NCI-H1105 (cell line): ENCODE results near the gene STEAP2.
"Not testable (repeated sequence)": the region's sequence is repeated elsewhere in the genome, so short reads cannot be mapped to it uniquely, and the experiment has no call there.

Experiments used
- DNase-seq: peaks from one replicate; lab custom pipeline; 2025; lab: John Stamatoyannopoulos, UW

Gene STEAP2

GRCh38 chr7:90233569-90233968 is 22.0 kb downstream of the STEAP2 start:
- DNase-seq, result no peak

- DNase-seq, result no peak
Observed at GRCh38 chr7:90236721-90237289, 25.3 kb downstream of the STEAP2 start.

DNA sequence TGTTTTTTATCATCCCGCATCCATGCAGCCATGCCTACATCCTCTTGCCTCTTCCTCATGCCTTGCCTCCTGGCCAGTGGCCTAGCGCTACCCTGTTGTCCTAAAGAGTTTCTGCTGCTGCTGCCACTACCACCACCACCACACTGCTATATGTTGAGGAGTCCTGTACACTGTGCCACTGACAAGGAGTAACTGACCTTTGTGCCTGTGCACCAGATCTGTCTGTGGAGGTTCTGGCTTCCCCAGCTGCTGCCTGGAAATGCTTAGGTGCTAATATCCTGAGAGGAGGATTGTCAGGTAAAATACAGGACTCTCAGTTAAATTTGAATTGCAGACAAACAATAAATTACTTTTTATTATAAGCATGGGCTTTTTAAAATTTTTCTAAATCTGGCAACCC is 26.5 kb downstream of the STEAP2 start:
- DNase-seq, result no peak

- DNase-seq, result no peak
Observed at GRCh38 chr7:90238583-90238982, 27.0 kb downstream of the STEAP2 start.

DNA sequence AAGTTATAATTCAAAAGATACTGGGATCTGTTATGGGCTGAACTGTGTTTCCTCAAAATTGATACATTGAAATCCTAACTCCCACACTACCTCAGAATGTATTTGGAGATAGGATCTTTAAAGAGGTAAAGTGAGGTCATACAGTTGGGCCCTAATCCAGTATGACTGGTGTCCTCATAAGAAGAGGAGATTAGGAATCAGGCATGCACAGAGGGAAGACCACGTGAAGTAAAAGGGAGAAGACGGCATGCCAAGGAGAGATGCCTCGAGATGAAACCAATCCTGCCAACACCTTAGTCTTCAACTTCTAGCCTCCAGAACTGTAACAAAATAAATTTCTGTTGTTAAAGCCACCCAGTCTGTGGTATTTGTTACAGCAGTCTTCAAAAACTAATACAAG is 27.5 kb downstream of the STEAP2 start:
- DNase-seq, result no peak

DNA sequence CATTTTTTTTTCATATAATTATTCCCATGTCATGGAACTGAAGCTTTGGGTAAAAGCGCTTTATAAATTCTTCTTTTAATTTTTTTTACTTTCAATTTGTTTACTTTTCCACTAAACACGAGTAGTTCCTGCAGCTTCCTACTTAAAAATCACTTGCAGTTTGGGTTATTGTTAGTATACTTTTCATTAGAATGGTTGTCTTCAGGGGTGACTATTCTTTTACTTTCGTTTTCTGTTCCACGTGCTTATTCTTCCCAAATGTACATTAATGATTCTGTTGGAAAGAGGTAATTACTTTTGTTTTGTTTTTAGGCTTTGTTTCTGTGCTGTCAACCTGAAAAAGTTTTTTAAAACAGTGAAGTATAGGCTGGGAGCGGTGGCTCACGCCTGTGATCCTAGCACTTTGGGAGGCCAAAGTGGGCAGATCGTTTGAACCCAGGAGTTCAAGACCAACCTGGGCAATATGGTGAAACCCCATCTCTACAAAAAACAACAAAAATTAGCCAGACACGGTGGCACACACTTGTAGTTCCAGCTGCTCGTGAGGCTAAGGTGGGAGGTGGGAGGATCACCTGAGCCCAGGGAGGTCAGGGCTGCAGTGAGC is 28.2 kb downstream of the STEAP2 start:
- DNase-seq, result no peak

DNA sequence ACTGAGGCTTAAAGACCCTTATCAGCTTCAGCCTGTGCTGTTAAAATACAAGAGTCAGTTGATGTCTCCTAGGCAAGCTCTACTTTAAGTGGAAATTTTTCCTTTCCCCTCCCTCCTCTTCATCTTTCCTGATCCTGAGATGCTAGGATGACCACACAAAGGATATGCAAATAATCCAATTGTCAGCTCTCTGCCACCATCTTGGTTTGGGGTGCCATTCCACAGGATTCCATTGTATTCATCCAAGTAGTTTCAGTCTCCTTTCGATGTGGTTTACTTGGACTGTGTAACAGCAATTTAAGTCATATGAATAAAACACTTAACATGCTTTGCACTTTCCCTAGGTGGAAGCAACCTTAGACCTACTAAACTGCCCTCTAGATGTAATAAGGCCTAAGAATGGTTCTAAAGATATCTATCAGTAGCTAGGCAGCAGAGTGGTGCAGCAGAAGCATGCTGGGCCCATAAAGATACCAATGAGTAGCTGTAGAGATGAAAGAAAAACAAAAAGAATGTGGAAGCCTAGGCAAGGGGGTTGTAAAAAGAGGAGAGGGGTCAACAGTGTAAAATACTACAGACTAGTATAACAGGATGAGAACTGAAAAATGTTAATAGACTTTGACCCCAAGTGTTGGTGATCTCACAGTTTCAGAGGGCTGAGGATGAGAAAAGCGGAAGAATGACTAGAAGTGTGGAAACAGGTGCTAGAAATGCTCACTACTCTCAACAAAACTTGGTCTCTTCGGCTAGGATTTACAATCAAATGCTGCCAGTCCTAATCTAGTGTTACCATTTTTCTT is 31.0 kb downstream of the STEAP2 start:
- no peak for DNase-seq

- DNase-seq, result no peak
Observed at GRCh38 chr7:90243556-90243955, 32.0 kb downstream of the STEAP2 start.

- DNase-seq, result no peak
Observed at GRCh38 chr7:90244565-90244908, 33.0 kb downstream of the STEAP2 start.

DNA sequence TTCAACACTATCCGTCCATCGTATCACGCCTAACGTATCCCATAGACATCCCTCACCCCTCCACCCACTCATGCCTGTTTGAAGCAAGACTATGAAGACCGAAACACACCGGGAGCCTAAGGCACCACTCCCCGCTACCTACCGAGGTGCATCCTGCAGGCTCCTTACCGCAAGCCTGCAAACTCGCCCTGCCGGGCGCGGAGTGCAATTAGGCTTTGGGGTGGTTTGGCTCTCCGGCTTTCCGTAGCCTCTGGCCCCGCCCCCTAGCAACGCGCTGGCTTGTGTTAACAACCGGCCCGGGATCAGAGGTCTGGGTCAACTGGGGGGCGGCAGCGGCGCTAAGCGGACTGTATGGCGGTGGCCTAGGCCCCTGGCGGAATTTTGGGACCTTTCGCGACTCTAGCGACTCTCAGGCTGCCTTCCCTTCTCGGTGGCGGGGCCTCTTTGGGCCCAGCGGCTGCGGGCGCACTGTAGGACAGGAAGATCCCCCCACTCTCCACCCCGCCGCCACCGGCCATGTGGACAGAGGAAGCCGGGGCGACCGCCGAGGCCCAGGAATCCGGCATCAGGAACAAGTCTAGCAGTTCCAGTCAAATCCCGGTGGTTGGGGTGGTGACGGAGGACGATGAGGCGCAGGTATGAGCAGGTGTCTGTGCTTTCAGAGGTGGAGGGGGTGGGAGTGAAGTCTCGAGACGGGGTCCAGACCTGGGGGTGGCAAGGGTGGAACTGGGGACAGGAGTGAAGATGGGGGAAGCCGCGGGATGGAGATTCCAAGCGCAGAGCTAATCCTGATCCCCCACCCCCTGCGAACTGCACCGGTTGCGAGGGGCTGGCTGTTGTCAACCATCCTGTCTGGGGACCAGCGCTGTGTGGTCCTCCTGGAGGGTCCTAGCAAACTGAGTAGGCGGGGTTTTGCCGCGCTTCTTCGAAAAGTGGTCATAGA is 33.6 kb downstream of the STEAP2 start, which contains the start of gene CFAP69:
Gene CFAP69, plus strand, starts transcription at position 266 of the 943 bp plus-strand sequence. Its CDS starts 251 bp downstream, at position 517.
- peak; percentile 79 for DNase-seq

- no peak for DNase-seq
Observed at GRCh38 chr7:90246171-90246570, 34.6 kb downstream of the STEAP2 start.

- no peak for DNase-seq
Observed at GRCh38 chr7:90248706-90249105, 37.2 kb downstream of the STEAP2 start.

DNA sequence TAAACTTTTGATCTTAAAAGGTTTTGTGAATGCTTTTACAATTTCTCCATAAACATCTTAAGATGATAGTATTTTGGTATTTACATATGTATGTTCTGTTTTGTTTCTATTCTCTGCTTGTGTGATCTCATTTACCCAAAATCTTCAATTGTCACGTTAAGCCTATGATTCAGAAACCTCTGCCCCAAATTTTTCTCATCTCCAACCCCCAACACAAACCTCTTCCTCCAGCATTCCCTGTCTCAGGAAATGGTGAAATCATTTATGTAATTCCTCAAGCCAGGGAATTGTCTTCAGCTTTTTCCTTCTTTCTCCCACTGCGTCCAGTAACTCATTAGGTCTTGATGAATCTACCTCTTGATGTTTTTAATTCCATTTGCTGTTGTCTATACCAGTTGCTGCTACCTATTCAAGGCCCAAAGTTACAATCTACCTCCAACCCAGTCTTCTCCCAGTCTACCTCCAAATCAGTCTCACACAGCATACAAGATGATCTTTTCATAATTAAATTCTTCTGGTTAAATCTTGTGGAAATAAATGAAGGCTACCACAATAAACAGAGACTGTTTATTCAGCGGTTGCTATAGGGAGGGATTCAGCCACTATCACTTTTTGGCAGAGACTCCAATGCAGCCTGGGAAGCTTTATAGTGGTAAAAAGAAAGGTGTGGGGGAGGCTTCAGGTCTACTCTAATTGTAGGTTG is 39.2 kb downstream of the STEAP2 start:
- DNase-seq, result no peak

- no peak for DNase-seq
Observed at GRCh38 chr7:90251304-90251635, 39.7 kb downstream of the STEAP2 start.

DNA sequence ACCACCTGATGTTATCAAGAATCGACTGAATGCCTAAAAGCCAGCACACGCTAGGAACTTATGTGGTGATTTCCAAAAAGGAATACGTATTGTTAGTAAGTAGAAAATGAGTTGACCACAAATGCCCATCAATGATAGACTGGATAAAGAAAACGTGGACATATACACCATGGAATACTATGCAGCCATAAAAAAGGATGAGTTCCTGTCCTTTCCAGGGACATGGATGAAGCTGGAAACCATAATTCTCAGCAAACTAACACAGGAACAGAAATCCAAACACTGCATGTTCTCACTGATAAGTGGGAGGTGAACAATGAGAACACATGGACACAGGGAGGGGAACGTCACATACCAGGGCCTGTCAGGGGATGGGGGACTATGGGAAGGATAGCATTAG is 44.5 kb downstream of the STEAP2 start:
- not testable (repeated sequence) for DNase-seq

GRCh38 chr7:90256778-90257177 is 45.2 kb downstream of the STEAP2 start:
- DNase-seq, result no peak

GRCh38 chr7:90261441-90261840 is 49.9 kb downstream of the STEAP2 start:
- no peak for DNase-seq

DNA sequence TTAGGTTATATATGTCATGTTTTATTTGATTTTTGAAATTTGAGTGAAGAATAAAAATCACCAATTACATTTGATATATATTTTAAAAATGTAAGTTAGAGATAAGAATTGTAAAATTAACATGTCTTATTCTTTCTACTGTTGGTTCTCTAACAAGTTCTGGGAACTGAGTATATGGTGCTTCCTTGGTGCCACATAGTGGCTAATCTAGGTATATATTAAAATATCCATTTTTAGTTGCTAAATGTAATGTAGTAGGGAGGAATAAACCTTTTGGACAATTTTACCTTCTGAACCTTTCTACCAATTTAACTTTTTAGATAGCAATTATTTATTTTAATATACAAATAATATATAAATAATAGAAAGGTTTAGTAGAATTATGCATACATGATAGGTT is 50.9 kb downstream of the STEAP2 start:
- DNase-seq, result peak; percentile 17

- DNase-seq, result no peak
Observed at GRCh38 chr7:90266808-90267207, 55.3 kb downstream of the STEAP2 start.

GRCh38 chr7:90267263-90267858 is 55.8 kb downstream of the STEAP2 start:
- no peak for DNase-seq

DNA sequence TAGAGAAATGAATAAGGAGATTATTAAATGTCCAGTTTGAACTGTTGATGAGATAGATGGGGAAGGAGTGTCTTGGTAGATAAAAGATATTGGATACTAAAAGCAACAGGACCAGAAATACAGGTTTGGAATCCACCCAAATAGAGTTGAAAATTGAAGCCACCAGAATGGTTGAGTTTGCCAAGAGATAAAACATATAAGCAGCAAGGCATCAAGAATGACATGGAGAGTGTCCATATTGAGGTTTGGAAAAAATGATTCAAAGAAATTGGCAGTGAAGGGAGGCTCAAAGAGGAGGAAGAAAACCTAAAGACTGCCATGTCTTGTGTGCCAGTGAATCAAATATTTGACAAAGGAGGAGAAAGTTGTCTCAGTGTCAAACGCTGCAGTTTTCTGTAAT is 57.6 kb downstream of the STEAP2 start:
- no peak for DNase-seq
